ENCODE data around the gene SLC4A5. TPM values are rescaled to one million over a fixed set of nuclear protein-coding genes. Genes with fewer than 3 reads are reported as not detected.

Gene SLC4A5
- total and polyA plus RNA-seq, 2 of the 8 experiments (the other 6 are each of a cell fraction or from before 2014, with no cell fraction given) = 0.42 to 0.52 TPM

DNA sequence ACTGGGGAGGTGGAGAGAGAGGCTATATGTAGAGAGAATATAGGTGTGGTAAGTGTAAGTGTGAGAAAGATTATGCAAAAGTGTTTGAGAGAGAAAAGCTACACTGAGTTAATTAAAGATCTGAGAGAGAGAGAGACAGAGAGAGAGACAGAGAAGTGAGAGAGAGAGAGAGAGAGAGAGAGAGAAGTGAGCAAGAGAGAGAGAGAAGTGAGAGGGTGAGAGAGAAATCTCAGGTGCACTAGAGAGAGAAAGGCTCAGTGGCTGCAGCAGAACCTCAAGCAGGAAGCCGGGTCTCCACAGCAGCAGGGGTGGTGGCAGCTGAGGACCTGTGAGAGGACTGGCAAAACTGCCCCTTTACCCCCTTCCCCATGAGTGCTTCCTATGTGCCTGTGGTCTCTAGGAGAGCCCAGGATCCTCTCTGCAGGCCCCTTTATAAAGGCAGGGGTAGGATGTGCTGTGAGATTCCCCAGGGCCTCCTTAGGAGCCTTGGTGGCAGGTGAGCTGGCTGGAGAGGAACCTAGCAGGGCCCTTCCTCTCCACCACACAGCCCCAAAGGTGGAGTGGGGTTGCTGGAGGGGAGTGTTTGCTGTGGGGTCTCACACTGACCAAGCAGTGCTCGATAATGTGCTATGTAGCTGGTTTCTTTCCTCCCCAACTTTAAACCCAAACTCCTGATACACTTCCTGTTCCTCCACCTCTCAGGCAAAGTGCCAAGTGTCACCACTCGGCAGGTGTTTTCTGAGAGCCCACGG lies 52.6 kb downstream of the SLC4A5 start:
- DNase-seq (ENCODE audit: low read depth in 1 of 2, low spot score in 2 of 2) = no peak
- no peaks in the 10 kb centered on the region for H3K79me2 ChIP-seq (ENCODE audit: control insufficient read depth in 1 of 2, insufficient read depth in 2 of 2, low read length in 2 of 2)
- no peak overlapping the region for H2BK12ac ChIP-seq (ENCODE audit: low read depth, low read length)
- no peak overlapping the region for H3K18ac ChIP-seq (ENCODE audit: extremely low read depth, low read length)
- H3K27ac ChIP-seq (ENCODE audit: low read depth, low read length) = no peak overlapping the region
- ChIA-PET CTCF (ENCODE audit: partially characterized antibody) (interaction anchor here (1.1 to 2.5 kb wide), 5 partner anchors 11 to 202 kb away, joined by 3 to 10 read pairs (median 5); no protein-coding TSS in a partner anchor), POLR2A (ENCODE audit: partially characterized antibody) (interaction anchor here (0.9 to 1.0 kb wide), 2 partner anchors 9 to 101 kb away, joined by 3 read pairs; no protein-coding TSS in a partner anchor)
- H3K56ac ChIP-seq (replicated peaks; ENCODE audit: insufficient read length, low read depth, low read length) = no peak overlapping the region
- no peaks in the 10 kb centered on the region for H3K4me1 ChIP-seq (replicated peaks in 1 of 4; ENCODE audit: control insufficient read depth in 3 of 4, insufficient read depth in 4 of 4, low read length in 3 of 4)
- H2BK5ac ChIP-seq (ENCODE audit: low read depth, low read length) = no peak overlapping the region
- H4K91ac ChIP-seq (replicated peaks; ENCODE audit: insufficient read length, low read length) = no peak overlapping the region
- H4K8ac ChIP-seq (ENCODE audit: extremely low read depth, insufficient read depth, low read length) = peak overlapping the region; percentile 1
- no peaks in the 10 kb centered on the region for H4K20me1 ChIP-seq (replicated peaks in 1 of 2; ENCODE audit: control insufficient read depth in 1 of 2, insufficient read depth in 2 of 2, low read length in 2 of 2)
- H3K23ac ChIP-seq (ENCODE audit: insufficient read length) = no peak overlapping the region
- H3K9ac ChIP-seq (replicated peaks in 1 of 4; ENCODE audit: extremely low read depth in 1 of 4, low read depth in 3 of 4, low read length in 3 of 4) = no peak overlapping the region
- no peak overlapping the region for H3K4me3 ChIP-seq (ENCODE audit: extremely low read depth in 1 of 4, insufficient read depth in 2 of 4, low read depth in 3 of 4, low read length in 4 of 4)
- H2BK15ac ChIP-seq (ENCODE audit: low read length) = no peak overlapping the region
- no peak overlapping the region for H2AK5ac ChIP-seq (ENCODE audit: low read depth, low read length)
- no peak overlapping the region for H3K14ac ChIP-seq (ENCODE audit: insufficient read length)
- H2BK120ac ChIP-seq (replicated peaks; ENCODE audit: low read depth, low read length) = no peak overlapping the region
- WGBS, 2 experiments (ENCODE audit: extremely low coverage in 1 of 2, insufficient coverage in 1 of 2, insufficient read length in 1 of 2, insufficient replicate concordance in 2 of 2, low coverage in 1 of 2, low lambda C conversion rate in 2 of 2, missing lambda C conversion rate in 1 of 2) = 89% methylated on average over 4 of the region's 4 CpGs; no CpG with 5 or more reads in 1 of the 2 experiments
- H3K9me3 ChIP-seq (ENCODE audit: insufficient read depth in 2 of 2, low read depth in 1 of 2, low read length in 1 of 2) = no peaks in the 10 kb centered on the region
- H2BK20ac ChIP-seq (ENCODE audit: low read length) = no peak overlapping the region
- no peak overlapping the region for H3K4me2 ChIP-seq (ENCODE audit: insufficient read depth in 1 of 2, low read depth in 2 of 2, low read length in 2 of 2)
- no peak overlapping the region for H2AFZ ChIP-seq (ENCODE audit: low read length)
- no peaks in the 10 kb centered on the region for H3K27me3 ChIP-seq (replicated peaks in 1 of 4; ENCODE audit: control insufficient read depth in 3 of 4, extremely low read depth in 1 of 4, insufficient read depth in 3 of 4, low read length in 3 of 4)
- H3K79me1 ChIP-seq (ENCODE audit: low read depth, low read length) = no peaks in the 10 kb centered on the region
- no peak for FAIRE-seq
- no peaks in the 10 kb centered on the region for H3K36me3 ChIP-seq (ENCODE audit: control insufficient read depth in 2 of 4, insufficient read depth in 4 of 4, low read length in 3 of 4)
- no peak overlapping the region for H4K5ac ChIP-seq (ENCODE audit: insufficient read length, low read depth, low read length)
- H3K4ac ChIP-seq (replicated peaks; ENCODE audit: insufficient read length, low read depth, low read length) = no peak overlapping the region
- H3K23me2 ChIP-seq (ENCODE audit: low read depth, low read length) = no peaks in the 10 kb centered on the region

All from H1 (cell line).